Measurements from ENCODE around the gene HS1BP3.

HS1BP3 gene

GRCh38 chr2:20626698-20627513 is 24.0 kb downstream of the HS1BP3 start:
- Histone ChIP-seq H3K79me2 (peaks cover 7% of the 10 kb centered on the region), H3K4me3 (ENCODE audit: low read depth, low read length) (no peak overlapping the region), H3K4me1 (no peaks in the 10 kb centered on the region), H3K4me2 (ENCODE audit: low read length) (no peak overlapping the region), H3K9ac (no peak overlapping the region), H3K9me3 (ENCODE audit: control insufficient read depth, low read length) (no peaks in the 10 kb centered on the region), H3K27ac (no peak overlapping the region), H2AFZ (no peak overlapping the region), H3K36me3 (ENCODE audit: control insufficient read depth, insufficient read depth, low read length) (no peaks in the 10 kb centered on the region), H3K27me3 (ENCODE audit: control insufficient read depth, insufficient read depth, low read length) (no peaks in the 10 kb centered on the region)
- TF ChIP-seq CTCF (IDR thresholded peaks at IDR 0.05): no peak

DNA sequence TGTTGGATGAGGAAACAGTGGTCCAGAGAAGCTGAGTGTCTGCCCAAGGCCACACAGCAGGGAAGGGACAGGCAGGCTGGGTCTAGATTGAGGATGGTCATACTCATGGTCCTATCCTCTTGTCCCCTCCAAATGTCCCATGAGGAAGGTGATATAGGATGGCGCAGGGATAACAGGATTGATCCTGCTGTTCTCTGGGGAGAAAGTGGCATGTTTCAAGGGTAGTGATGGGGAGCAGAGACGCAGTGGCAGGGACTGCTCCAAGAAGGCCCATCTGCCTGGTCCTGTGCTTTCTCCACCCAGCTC is 24.6 kb downstream of the HS1BP3 start:
- Histone ChIP-seq H3K27me3 (ENCODE audit: control insufficient read depth, insufficient read depth, low read length) (no peaks in the 10 kb centered on the region), H3K4me1 (no peaks in the 10 kb centered on the region), H3K9me3 (ENCODE audit: control insufficient read depth, low read length) (no peaks in the 10 kb centered on the region), H3K36me3 (ENCODE audit: control insufficient read depth, insufficient read depth, low read length) (no peaks in the 10 kb centered on the region), H3K9ac (no peak overlapping the region), H3K79me2 (peaks cover 7% of the 10 kb centered on the region), H3K27ac (no peak overlapping the region), H2AFZ (no peak overlapping the region), H3K4me2 (ENCODE audit: low read length) (no peak overlapping the region), H3K4me3 (ENCODE audit: low read depth, low read length) (no peak overlapping the region)
- no peak for TF ChIP-seq CTCF (IDR thresholded peaks at IDR 0.05)

DNA sequence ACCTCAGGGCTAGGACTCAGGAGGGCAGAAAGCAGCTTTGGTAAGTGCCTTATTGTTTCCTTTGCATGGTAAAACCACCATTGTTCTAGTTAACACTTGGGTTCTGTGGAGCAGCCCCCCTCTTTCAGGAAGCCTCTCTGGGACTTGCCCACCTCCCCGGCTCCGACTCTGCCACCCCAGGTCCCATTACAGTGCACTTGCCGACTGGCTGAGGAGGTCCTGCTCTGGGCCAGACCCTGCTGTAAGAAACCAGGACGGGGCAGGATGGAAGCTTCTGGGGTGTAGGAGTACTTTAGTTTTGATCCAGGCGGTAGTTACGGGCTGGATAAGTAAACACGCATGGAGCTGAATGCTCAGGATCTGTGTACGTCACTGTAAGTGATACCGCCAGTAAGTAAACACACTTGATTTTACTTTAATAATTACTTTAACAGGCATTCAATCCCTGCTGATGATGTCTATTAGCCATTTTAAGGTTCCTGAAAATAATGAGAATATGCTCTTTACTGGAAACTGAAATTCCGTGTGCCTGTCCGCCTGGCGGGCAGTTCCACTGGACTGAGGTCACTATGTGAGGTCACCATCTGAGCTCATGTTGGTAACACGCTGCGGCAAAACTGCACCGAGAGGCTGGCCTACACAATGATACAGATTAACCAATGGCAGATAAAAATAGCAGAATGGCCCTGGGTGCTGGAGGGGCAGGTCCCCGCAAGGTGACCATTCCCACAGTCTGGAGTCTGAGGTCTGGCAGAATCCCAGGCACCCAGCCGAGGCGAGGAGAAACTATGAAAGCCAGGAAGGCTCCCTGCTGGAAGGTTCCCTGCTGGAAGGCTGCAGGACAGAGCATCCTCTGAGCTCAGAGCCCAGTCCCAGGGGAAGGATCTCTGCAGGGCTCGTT is 25.2 kb downstream of the HS1BP3 start:
- peaks cover 7% of the 10 kb centered on the region for H3K79me2 ChIP-seq
- H3K9me3 ChIP-seq (ENCODE audit: control insufficient read depth, low read length): no peaks in the 10 kb centered on the region
- H2AFZ ChIP-seq: no peak overlapping the region
- H3K27me3 ChIP-seq (ENCODE audit: control insufficient read depth, insufficient read depth, low read length): no peaks in the 10 kb centered on the region
- H3K27ac ChIP-seq: peak overlapping the region; percentile 16
- no peak overlapping the region for H3K9ac ChIP-seq
- H3K4me3 ChIP-seq (ENCODE audit: low read depth, low read length): no peak overlapping the region
- H3K4me1 ChIP-seq: no peaks in the 10 kb centered on the region
- H3K4me2 ChIP-seq (ENCODE audit: low read length): no peak overlapping the region
- H3K36me3 ChIP-seq (ENCODE audit: control insufficient read depth, insufficient read depth, low read length): no peaks in the 10 kb centered on the region
- TF ChIP-seq CTCF (IDR thresholded peaks at IDR 0.05): no peak

GRCh38 chr2:20624884-20625485 is 25.9 kb downstream of the HS1BP3 start:
- H3K4me3 ChIP-seq (ENCODE audit: low read depth, low read length): no peak overlapping the region
- H3K4me1 ChIP-seq: no peaks in the 10 kb centered on the region
- no peak overlapping the region for H3K9ac ChIP-seq
- no peak for TF ChIP-seq CTCF (IDR thresholded peaks at IDR 0.05)
- no peaks in the 10 kb centered on the region for H3K9me3 ChIP-seq (ENCODE audit: control insufficient read depth, low read length)
- no peaks in the 10 kb centered on the region for H3K36me3 ChIP-seq (ENCODE audit: control insufficient read depth, insufficient read depth, low read length)
- H3K27ac ChIP-seq: peak overlapping the region; percentile 16
- peaks cover 7% of the 10 kb centered on the region for H3K79me2 ChIP-seq
- H3K4me2 ChIP-seq (ENCODE audit: low read length): no peak overlapping the region
- no peak overlapping the region for H2AFZ ChIP-seq
- H3K27me3 ChIP-seq (ENCODE audit: control insufficient read depth, insufficient read depth, low read length): no peaks in the 10 kb centered on the region
